Femur (tissue), 1 donor: ENCODE results near the gene LRP1.
A peak's percentile ranks its signal among the peaks of the same experiment; 100 is the strongest.

Source experiments
- DNase-seq: peaks from one replicate; pipeline ENCODE4 v3.0.0-alpha.2; 2017

The LRP1 gene

DNA sequence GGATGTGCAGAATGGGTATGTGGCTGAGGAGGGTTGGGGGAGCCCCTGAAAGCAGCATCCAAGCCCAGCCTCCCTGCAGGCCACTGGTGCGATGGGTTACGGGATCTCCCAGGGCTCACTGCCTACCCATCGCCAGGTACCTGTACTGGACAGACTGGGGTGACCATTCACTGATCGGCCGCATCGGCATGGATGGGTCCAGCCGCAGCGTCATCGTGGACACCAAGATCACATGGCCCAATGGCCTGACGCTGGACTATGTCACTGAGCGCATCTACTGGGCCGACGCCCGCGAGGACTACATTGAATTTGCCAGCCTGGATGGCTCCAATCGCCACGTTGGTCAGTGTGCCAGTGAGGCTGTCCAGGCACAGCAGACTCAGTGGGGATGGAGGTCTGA is 70.0 kb downstream of the LRP1 start:
- no peak for DNase-seq

DNA sequence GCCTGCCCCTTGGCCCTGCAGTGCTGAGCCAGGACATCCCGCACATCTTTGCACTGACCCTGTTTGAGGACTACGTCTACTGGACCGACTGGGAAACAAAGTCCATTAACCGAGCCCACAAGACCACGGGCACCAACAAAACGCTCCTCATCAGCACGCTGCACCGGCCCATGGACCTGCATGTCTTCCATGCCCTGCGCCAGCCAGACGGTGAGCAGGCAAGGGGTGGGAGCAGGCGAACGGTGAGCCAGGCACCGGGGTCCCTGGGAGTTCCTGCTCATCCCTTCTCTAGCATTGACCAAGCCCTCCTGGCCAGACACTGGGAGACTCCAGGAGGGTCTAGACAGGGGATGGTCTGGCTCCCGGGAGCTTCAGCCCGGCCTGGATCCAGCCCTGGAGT is 70.9 kb downstream of the LRP1 start:
- no peak for DNase-seq

DNA sequence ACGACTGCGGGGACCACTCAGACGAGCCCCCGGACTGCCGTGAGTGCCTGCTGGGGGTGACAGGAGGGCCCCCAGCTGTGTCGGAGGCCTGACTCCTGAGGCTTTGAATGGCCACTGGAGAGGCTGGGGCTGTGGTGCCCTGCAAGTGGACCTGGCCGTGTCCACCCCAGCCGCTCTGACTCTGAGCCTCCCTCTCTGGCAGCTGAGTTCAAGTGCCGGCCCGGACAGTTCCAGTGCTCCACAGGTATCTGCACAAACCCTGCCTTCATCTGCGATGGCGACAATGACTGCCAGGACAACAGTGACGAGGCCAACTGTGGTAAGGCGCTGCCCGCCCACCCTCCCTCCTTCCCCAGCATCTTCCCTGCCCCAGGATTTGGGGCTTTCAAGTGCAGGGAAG is 72.2 kb downstream of the LRP1 start:
- DNase-seq, result no peak

- no peak for DNase-seq
Observed at GRCh38 chr12:57201219-57201618, 72.9 kb downstream of the LRP1 start.

GRCh38 chr12:57201631-57202030 is 73.3 kb downstream of the LRP1 start:
- no peak for DNase-seq

DNA sequence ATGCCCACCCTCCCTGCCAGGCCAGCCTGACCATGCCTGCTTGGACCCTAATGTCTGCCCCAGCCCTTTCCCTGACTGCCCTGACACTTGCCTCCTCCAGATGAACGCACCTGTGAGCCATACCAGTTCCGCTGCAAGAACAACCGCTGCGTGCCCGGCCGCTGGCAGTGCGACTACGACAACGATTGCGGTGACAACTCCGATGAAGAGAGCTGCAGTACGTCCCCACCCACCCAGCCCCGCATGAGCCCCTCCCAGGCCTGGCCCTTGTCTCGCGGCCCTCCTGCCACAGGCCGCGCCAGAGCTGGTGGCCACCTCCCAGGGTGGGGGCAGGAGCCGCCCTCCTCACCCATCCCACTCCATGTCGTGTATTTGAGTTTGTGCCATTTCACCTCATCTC is 74.0 kb downstream of the LRP1 start:
- no peak for DNase-seq

- no peak for DNase-seq
Observed at GRCh38 chr12:57203201-57203600, 74.9 kb downstream of the LRP1 start.

DNA sequence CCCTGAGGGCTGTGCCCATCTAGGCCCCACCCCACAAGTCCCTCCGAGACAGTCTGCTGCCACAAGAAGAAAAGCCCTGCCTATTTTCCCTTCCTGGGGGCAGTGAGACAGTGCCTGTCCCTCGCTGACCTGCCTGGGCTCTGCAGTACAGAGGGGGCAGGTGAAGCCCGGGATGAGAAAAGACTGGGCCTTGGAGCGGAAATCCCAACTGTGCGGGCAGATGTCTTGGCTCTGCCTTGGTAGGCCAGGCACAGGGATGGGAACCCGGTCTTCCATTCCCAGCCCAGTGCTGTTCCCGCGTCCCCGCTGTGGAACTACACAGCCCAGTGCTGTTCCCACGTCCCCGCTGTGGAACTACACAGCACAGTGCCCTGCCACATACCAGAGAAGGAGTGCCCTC is 75.5 kb downstream of the LRP1 start:
- no peak for DNase-seq

DNA sequence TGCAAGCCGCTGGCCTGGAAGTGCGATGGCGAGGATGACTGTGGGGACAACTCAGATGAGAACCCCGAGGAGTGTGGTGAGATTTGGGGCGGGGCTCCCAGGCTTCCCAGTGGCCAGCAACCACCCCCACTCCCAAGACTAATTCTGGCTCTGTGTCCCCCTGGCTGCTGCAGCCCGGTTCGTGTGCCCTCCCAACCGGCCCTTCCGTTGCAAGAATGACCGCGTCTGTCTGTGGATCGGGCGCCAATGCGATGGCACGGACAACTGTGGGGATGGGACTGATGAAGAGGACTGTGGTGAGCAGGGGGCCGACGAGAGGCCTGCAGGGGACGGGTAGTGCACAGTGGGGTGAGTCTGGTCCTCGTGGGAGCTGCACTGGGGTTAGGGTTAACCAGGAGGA is 76.2 kb downstream of the LRP1 start:
- DNase-seq, result no peak

GRCh38 chr12:57205186-57205585 is 76.9 kb downstream of the LRP1 start:
- DNase-seq, result no peak

DNA sequence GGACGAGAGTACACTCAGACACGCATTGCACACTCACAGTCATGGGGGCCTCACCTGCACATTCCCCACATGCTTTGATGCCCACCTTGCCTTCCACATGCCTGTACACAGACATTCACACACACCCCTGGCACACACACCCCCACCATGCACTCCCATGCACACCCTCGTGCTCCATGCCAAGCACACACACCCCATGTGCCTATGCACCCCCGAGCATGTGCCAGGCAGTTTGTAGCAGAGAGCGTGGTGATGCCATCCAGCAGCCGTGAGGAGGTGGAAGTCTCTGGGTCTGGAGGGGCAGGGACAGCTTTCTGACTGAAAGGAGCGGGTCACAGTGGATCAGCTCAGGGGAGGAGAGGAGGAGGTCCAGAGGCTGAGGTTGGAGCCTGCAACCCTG is 77.6 kb downstream of the LRP1 start:
- no peak for DNase-seq

DNA sequence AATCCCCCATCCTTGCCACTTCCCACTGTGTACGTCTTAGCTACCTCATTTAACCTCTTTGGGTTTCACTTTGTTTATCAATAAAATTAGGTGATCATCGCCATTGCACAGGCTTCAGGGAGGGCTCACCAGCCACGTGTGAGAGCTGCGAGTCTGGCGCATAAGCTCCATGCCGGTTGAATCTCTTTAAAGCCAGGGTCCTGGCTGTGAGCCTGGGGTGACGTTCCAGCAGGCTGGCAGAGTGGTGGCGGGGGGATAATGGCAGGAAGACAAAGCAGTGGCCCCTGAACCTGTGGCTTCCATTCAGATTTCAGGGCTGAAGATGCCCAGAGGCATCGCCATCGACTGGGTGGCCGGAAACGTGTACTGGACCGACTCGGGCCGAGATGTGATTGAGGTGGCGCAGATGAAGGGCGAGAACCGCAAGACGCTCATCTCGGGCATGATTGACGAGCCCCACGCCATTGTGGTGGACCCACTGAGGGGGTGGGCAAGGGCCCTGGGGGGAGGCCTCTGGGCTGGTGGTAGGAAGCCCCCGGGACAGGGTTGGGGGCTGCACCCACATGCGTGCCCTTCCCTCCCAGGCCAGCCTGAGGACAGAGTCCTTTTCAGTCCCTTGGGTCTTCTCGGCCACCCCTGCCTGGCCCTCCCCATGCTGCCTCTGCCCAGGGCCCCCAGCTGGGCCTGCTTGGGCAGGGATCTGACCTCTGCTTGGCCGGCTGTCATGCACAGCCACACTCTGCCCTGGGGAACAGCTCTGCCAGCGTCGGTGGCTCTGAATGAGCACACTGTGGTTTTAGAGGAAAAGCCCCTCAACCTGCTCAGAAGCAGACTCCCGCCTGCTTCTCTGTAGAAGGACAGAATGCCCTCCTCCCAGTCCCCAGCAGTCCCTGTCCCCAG is 79.7 kb downstream of the LRP1 start:
- no peak for DNase-seq

DNA sequence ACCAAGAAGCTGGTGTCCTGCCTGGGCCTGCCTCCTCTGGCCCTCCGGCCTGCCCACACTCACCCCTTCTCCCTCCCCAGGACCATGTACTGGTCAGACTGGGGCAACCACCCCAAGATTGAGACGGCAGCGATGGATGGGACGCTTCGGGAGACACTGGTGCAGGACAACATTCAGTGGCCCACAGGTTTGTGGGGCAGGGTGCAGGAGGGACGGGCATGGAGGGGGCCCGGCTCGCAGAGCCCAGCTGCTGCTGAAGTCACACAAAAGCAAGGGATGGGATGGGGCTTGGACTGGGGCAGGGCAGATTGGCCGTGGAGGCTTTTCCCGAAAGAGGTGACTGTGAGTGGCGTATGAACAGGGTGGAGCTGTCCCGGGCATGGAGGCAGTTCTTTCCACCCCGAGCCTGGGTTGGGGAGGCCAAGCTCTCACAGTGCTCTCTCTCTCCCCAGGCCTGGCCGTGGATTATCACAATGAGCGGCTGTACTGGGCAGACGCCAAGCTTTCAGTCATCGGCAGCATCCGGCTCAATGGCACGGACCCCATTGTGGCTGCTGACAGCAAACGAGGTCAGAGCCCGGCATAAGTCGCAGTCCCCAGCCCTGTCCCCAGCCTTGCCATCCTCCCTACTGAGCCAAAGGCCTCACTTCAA is 80.5 kb downstream of the LRP1 start:
- no peak for DNase-seq

GRCh38 chr12:57209916-57210315 is 81.6 kb downstream of the LRP1 start:
- DNase-seq, result no peak

GRCh38 chr12:57210461-57210860 is 82.2 kb downstream of the LRP1 start:
- DNase-seq, result no peak

DNA sequence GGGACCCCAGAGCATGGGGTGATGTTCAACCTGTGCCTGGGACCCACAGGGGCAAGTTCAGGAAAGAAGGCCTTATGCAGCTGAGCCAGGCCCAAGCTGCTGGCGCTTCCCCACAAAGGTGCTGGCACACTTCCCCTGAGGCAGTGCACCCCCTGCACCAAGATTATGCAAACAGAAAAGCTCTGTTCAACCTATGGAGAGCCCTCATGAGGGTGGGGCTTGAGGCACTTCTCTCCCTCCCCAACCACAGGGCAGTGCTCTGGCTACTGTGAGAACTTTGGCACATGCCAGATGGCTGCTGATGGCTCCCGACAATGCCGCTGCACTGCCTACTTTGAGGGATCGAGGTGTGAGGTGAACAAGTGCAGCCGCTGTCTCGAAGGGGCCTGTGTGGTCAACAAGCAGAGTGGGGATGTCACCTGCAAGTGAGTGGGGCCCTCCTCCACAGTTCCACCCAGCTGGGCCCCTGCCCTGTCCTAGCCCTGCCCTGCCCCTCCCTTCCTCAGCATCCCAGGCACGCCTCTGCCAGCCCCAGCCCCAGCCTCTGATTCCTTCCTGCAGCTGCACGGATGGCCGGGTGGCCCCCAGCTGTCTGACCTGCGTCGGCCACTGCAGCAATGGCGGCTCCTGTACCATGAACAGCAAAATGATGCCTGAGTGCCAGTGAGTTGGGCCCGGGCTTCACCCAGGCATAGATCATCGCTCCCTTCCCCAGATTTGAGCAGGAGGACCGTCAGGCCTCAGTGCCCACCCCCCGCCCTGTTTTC is 82.8 kb downstream of the LRP1 start:
- DNase-seq, result no peak

- no peak for DNase-seq
Observed at GRCh38 chr12:57211791-57212700, 83.8 kb downstream of the LRP1 start.

DNA sequence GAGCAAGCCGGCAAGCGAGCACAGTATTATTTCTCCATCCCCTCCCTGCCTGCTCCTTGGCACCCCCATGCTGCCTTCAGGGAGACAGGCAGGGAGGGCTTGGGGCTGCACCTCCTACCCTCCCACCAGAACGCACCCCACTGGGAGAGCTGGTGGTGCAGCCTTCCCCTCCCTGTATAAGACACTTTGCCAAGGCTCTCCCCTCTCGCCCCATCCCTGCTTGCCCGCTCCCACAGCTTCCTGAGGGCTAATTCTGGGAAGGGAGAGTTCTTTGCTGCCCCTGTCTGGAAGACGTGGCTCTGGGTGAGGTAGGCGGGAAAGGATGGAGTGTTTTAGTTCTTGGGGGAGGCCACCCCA is 84.4 kb downstream of the LRP1 start:
- no peak for DNase-seq

GRCh38 chr12:57213058-57213715 is 84.9 kb downstream of the LRP1 start:
- peak; percentile 93 for DNase-seq

GRCh38 chr12:57213763-57214397 is 85.6 kb downstream of the LRP1 start:
- no peak for DNase-seq

DNA sequence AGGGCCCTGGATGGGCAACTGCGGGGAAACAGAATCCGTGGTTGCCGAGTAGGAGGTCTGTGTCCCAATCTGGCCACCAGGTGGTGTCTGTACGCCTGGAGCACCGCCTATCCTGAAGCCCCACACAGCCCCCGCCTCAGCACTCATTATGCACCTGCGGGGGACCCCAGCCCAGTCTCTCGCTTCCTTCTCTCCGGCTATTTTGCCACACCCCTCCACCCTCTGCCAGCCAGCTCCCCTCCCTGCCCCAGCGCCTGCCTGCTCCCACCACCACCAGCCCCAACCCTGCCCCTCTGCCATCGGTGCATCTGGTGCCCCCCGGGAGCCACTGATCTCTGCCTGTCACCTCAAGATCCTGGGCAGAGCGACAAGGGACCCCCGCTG is 86.1 kb downstream of the LRP1 start:
- peak; percentile 71 for DNase-seq

- DNase-seq, result no peak
Observed at GRCh38 chr12:57215065-57215464, 86.8 kb downstream of the LRP1 start.
